Loucy (cell line): ENCODE data around the gene RPL37A.

Experiments used
- H2AFZ ChIP-seq: fragments of 200-600 bp; sonication (generic); 2 replicates; pipeline ENCODE4 v1.6.0; 2016; ENCODE audit warnings: antibody characterized with exemption, mild to moderate bottlenecking, low read length, moderate library complexity
- H3F3A ChIP-seq: fragments of 200-600 bp; 2 replicates; pipeline ENCODE4 v1.6.0; 2016; ENCODE audit warnings: antibody characterized with exemption, low read depth, mild to moderate bottlenecking
- H3K27me3 ChIP-seq: fragments of 200-600 bp; sonication (generic); 2 replicates; pipeline ENCODE4 v1.6.1; 2014; ENCODE audit warnings: low read length, mild to moderate bottlenecking; ENCODE audit not compliant: insufficient read depth, poor library complexity, severe bottlenecking
- H3K36me3 ChIP-seq: fragments of 200-600 bp; sonication (generic); 2 replicates; pipeline ENCODE4 v1.6.1; 2016; ENCODE audit warnings: low read length; ENCODE audit not compliant: insufficient read depth
- H3K4me1 ChIP-seq: fragments of 200-600 bp; sonication (generic); 2 replicates; pipeline ENCODE4 v1.5.1; 2014; ENCODE audit warnings: low read length, mild to moderate bottlenecking; ENCODE audit not compliant: insufficient read depth, poor library complexity, severe bottlenecking
- H3K4me2 ChIP-seq: fragments of 200-600 bp; sonication (generic); 2 replicates; pipeline ENCODE4 v1.6.0; 2014; ENCODE audit warnings: antibody characterized with exemption, low read length, low read depth, mild to moderate bottlenecking; ENCODE audit not compliant: poor library complexity, severe bottlenecking
- H3K4me3 ChIP-seq: fragments of 200-600 bp; sonication (generic); 2 replicates; pipeline ENCODE4 v1.5.1; 2014; ENCODE audit warnings: low read length, mild to moderate bottlenecking, mixed read lengths; ENCODE audit not compliant: poor library complexity, severe bottlenecking
- H3K79me2 ChIP-seq: fragments of 200-600 bp; sonication (generic); 2 replicates; pipeline ENCODE4 v1.6.1; 2014; ENCODE audit warnings: low read length; ENCODE audit not compliant: insufficient read depth
- H3K9ac ChIP-seq: fragments of 200-600 bp; sonication (generic); 2 replicates; pipeline ENCODE4 v1.6.0; 2014; ENCODE audit warnings: mild to moderate bottlenecking, low read depth, low read length, moderate library complexity; ENCODE audit not compliant: poor library complexity, severe bottlenecking
- H3K9me2 ChIP-seq: fragments of 200-600 bp; sonication (generic); replicated peaks from 2 replicates; pipeline ENCODE4 v1.6.1; 2016; ENCODE audit warnings: low read depth, low read length, mixed read lengths
- H3K9me3 ChIP-seq: fragments of 200-600 bp; sonication (generic); 2 replicates; pipeline ENCODE4 v1.6.1; 2014; ENCODE audit warnings: mild to moderate bottlenecking, antibody characterized with exemption, low read length, low read depth; ENCODE audit not compliant: insufficient read depth
- H4K20me1 ChIP-seq: fragments of 200-600 bp; sonication (generic); 2 replicates; pipeline ENCODE4 v1.6.0; 2014; ENCODE audit warnings: antibody characterized with exemption, low read length, mild to moderate bottlenecking; ENCODE audit not compliant: insufficient read depth, poor library complexity, severe bottlenecking
- CTCF ChIP-seq: fragments of 200-600 bp; sonication (generic); conservative IDR thresholded peaks from 2 replicates; pipeline ENCODE4 v1.5.1; 2014; ENCODE audit warnings: mild to moderate bottlenecking, antibody characterized with exemption, low read length
- EZH2phosphoT487 ChIP-seq: fragments of 200-600 bp; IDR thresholded peaks from 2 replicates; pipeline ENCODE4 v1.6.1; 2018; ENCODE audit warnings: antibody characterized with exemption, mild to moderate bottlenecking, moderate library complexity, borderline replicate concordance

Gene RPL37A

GRCh38 chr2:216533609-216534008 is 35.0 kb downstream of the RPL37A start:
- H4K20me1 ChIP-seq = no peaks in the 10 kb centered on the region
- no peak overlapping the region for H3K9ac ChIP-seq
- no peaks in the 10 kb centered on the region for H3K27me3 ChIP-seq
- no peaks in the 10 kb centered on the region for H3K79me2 ChIP-seq
- no peak overlapping the region for H3K4me3 ChIP-seq
- H3K9me3 ChIP-seq = no peaks in the 10 kb centered on the region
- TF ChIP-seq CTCF (no peak), EZH2phosphoT487 (no peak)
- H3K4me2 ChIP-seq = no peak overlapping the region
- no peak overlapping the region for H2AFZ ChIP-seq
- no peaks in the 10 kb centered on the region for H3K36me3 ChIP-seq
- H3K9me2 ChIP-seq = no peaks in the 10 kb centered on the region
- no peaks in the 10 kb centered on the region for H3K4me1 ChIP-seq
- H3F3A ChIP-seq = no peaks in the 10 kb centered on the region

- Histone ChIP-seq H4K20me1 (no peaks in the 10 kb centered on the region), H3K36me3 (no peaks in the 10 kb centered on the region), H3F3A (no peaks in the 10 kb centered on the region), H2AFZ (no peak overlapping the region), H3K27me3 (no peaks in the 10 kb centered on the region), H3K9me2 (no peaks in the 10 kb centered on the region), H3K79me2 (no peaks in the 10 kb centered on the region), H3K4me2 (no peak overlapping the region), H3K9me3 (no peaks in the 10 kb centered on the region), H3K4me3 (no peak overlapping the region), H3K4me1 (no peaks in the 10 kb centered on the region), H3K9ac (no peak overlapping the region)
- TF ChIP-seq CTCF (no peak), EZH2phosphoT487 (no peak)
Measured at GRCh38 chr2:216534809-216535208, 36.2 kb downstream of the RPL37A start.

- no peaks in the 10 kb centered on the region for H3K9me3 ChIP-seq
- H3K4me2 ChIP-seq = no peak overlapping the region
- H2AFZ ChIP-seq = no peak overlapping the region
- H3F3A ChIP-seq = no peaks in the 10 kb centered on the region
- H4K20me1 ChIP-seq = no peaks in the 10 kb centered on the region
- TF ChIP-seq EZH2phosphoT487 (no peak), CTCF (no peak)
- H3K9ac ChIP-seq = no peak overlapping the region
- no peaks in the 10 kb centered on the region for H3K79me2 ChIP-seq
- no peaks in the 10 kb centered on the region for H3K9me2 ChIP-seq
- no peaks in the 10 kb centered on the region for H3K4me1 ChIP-seq
- H3K27me3 ChIP-seq = no peaks in the 10 kb centered on the region
- no peak overlapping the region for H3K4me3 ChIP-seq
- H3K36me3 ChIP-seq = no peaks in the 10 kb centered on the region
Measured at GRCh38 chr2:216535454-216535995, 36.9 kb downstream of the RPL37A start.
